RWPE2 (cell line): Measurements from ENCODE around the gene ZNF853.

Source experiments
- ATAC-seq: fragments of 200-7000 bp; cut with Tn5 transposase; 3 replicates; pipeline ENCODE4 v1.9.1; 2021; ENCODE audit warnings: low read depth
- DNase-seq: peaks from one replicate; pipeline ENCODE4 v3.0.0-alpha.2; 2020; ENCODE audit warnings: low spot score
- H3K27ac ChIP-seq: fragments of 450-650 bp; 2 replicates; pipeline ENCODE4 v1.5.1; 2017; ENCODE audit warnings: mild to moderate bottlenecking; ENCODE audit not compliant: poor library complexity, severe bottlenecking
- H3K27me3 ChIP-seq: fragments of 250-450 bp; sonication (Bioruptor Pico); 2 replicates; pipeline ENCODE4 v1.5.1; 2021; ENCODE audit warnings: mild to moderate bottlenecking, moderate library complexity; ENCODE audit not compliant: insufficient read depth, poor library complexity, severe bottlenecking
- H3K36me3 ChIP-seq: fragments of 250-450 bp; sonication (Bioruptor Pico); 2 replicates; pipeline ENCODE4 v1.5.1; 2020; ENCODE audit warnings: low read depth, mild to moderate bottlenecking, moderate library complexity
- H3K4me1 ChIP-seq: fragments of 250-450 bp; sonication (Bioruptor Pico); 2 replicates; pipeline ENCODE4 v1.5.1; 2021; ENCODE audit warnings: mild to moderate bottlenecking, moderate library complexity; ENCODE audit not compliant: insufficient read depth, poor library complexity, severe bottlenecking
- H3K4me3 ChIP-seq: fragments of 250-450 bp; sonication (Bioruptor Pico); 2 replicates; pipeline ENCODE4 v1.5.1; 2021; ENCODE audit warnings: mild to moderate bottlenecking, moderate library complexity; ENCODE audit not compliant: severe bottlenecking
- H3K9me3 ChIP-seq: fragments of 250-450 bp; sonication (Bioruptor Pico); 2 replicates; pipeline ENCODE4 v1.5.1; 2021; ENCODE audit warnings: mild to moderate bottlenecking, moderate library complexity; ENCODE audit not compliant: severe bottlenecking
- TF ChIP-seq, protein P1 (sequence below): fragments of 450-650 bp; IDR thresholded peaks from one replicate; pipeline ENCODE4 v1.5.1; 2017; ENCODE audit warnings: mild to moderate bottlenecking, moderate library complexity; ENCODE audit not compliant: poor library complexity, severe bottlenecking

ZNF853 gene

DNA sequence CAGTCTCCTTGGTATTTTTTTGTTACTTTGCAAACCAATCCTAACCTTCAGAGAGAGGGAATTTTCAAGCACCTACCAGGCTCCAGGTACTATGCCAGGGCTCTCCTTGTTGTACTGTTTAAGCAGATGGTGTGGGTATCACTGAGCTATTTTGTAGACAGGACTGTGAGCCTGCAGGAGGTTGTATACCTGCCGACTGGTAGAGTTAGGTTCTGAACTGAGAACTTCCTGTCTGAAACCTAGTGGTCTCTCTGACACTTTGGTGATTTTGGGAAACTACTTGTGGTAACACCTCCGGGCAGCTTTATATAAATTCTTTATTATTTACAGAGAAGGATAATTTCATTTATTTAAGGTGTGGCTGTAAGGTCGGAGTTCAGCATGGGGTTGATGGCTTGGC is 4.6 kb downstream of the ZNF853 start:
- TF ChIP-seq, protein P1, sequence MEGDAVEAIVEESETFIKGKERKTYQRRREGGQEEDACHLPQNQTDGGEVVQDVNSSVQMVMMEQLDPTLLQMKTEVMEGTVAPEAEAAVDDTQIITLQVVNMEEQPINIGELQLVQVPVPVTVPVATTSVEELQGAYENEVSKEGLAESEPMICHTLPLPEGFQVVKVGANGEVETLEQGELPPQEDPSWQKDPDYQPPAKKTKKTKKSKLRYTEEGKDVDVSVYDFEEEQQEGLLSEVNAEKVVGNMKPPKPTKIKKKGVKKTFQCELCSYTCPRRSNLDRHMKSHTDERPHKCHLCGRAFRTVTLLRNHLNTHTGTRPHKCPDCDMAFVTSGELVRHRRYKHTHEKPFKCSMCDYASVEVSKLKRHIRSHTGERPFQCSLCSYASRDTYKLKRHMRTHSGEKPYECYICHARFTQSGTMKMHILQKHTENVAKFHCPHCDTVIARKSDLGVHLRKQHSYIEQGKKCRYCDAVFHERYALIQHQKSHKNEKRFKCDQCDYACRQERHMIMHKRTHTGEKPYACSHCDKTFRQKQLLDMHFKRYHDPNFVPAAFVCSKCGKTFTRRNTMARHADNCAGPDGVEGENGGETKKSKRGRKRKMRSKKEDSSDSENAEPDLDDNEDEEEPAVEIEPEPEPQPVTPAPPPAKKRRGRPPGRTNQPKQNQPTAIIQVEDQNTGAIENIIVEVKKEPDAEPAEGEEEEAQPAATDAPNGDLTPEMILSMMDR = no peak
- Histone ChIP-seq H3K4me3 (no peak overlapping the region), H3K9me3 (no peaks in the 10 kb centered on the region), H3K36me3 (no peaks in the 10 kb centered on the region), H3K27me3 (peaks cover 2% of the 10 kb centered on the region), H3K4me1 (no peaks in the 10 kb centered on the region), H3K27ac (no peak overlapping the region)
- ATAC-seq (no peak), DNase-seq (no peak)

DNA sequence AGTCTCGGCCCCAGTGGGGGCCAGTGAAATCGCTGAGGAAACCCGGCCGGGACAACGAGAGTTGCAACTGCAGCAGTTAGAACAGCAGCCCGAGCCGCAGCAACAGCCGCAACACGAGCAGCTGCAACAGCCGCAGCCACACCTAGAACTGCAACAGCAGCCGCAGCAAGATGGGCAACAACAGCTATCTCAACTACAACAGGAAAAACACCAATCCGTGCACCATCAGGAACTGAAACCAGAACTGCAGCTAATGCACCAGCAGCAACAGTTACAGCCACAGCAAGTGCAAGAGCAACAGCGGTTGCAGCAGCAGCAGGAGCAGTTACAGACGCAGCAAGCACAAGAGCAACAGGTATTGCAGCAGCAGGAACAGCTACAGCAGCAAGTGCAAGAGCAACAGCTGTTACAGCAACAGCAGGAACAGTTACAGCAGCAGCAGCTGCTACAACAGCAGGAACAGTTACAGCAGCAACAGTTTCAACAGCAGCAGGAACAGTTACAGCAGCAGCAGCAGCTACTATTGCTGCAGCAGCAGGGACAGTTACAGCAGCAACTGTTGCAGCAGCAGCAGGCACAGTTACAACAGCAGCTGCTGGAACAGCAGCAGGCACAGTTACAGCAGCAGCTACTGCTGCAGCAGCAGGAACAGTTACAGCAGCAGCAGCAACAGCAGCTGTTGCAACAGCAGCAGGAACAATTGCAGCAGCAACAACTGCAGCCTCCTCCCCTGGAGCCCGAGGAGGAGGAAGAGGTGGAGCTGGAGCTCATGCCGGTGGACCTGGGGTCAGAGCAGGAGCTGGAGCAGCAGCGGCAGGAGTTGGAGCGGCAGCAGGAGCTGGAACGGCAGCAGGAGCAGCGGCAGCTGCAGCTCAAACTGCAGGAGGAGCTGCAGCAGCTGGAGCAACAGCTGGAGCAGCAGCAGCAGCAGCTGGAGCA is 6.1 kb downstream of the ZNF853 start:
- DNase-seq = no peak
- no peaks in the 10 kb centered on the region for H3K4me1 ChIP-seq
- H3K36me3 ChIP-seq = no peaks in the 10 kb centered on the region
- no peak overlapping the region for H3K4me3 ChIP-seq
- no peak for ATAC-seq
- no peak overlapping the region for H3K27ac ChIP-seq
- no peaks in the 10 kb centered on the region for H3K27me3 ChIP-seq
- H3K9me3 ChIP-seq = no peaks in the 10 kb centered on the region
- TF ChIP-seq, protein P1 = no peak

DNA sequence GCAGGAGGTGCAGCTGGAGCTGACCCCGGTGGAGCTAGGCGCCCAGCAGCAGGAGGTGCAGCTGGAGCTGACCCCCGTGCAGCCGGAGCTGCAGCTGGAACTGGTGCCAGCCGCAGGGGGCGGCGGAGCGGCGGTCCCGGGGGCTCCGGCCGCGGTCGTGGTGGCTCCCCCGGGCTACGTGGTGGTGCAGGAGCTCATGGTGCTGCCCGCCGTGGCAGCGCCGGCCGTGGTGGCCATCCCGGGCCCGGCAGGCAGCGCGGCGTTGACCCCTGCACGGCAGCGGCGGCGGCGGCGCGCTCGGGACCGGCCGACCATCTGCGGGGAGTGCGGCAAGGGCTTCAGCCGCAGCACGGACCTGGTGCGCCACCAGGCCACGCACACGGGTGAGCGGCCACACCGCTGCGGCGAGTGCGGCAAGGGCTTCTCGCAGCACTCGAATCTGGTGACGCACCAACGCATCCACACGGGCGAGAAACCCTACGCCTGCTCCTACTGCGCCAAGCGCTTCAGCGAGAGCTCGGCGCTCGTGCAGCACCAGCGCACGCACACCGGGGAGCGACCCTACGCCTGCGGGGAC is 6.8 kb downstream of the ZNF853 start:
- ATAC-seq (no peak), DNase-seq (no peak)
- no peaks in the 10 kb centered on the region for H3K36me3 ChIP-seq
- no peaks in the 10 kb centered on the region for H3K9me3 ChIP-seq
- no peaks in the 10 kb centered on the region for H3K27me3 ChIP-seq
- no peak overlapping the region for H3K4me3 ChIP-seq
- H3K27ac ChIP-seq = no peak overlapping the region
- TF ChIP-seq, protein P1 = no peak
- no peaks in the 10 kb centered on the region for H3K4me1 ChIP-seq

DNA sequence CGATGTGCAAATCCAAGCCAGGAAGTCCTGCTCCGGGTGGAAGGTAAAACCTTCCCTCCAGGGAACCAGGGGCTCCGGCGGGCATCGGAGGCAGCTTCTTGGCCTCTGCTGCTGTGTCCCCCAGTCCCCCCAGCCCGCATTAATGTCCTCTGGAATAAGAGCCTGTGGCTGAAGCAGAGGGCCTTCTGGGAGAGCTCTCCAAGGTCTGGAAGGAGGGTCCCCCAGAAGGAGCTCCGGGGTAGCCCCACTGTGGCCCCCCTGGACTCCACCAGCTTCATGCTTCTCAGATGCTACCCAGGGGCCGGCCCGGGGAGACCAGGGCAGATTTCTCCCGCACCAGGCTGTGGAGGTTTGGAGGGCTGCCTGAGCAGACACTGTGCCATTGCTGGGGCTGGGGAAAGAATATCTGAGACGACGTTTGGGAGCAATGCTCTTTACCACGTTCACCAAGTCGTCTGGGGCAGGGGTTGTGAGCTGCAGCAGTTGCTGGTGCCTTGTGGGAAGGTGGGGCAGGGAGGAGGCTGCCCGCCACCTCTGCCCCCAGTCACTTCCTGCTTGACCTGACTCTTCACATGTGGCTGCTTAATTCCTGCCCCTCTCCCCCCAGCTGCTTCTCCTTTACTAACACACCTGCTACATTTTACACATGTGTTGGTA is 8.3 kb downstream of the ZNF853 start:
- Histone ChIP-seq H3K27ac (no peak overlapping the region), H3K27me3 (no peaks in the 10 kb centered on the region), H3K36me3 (no peaks in the 10 kb centered on the region), H3K9me3 (peaks cover 1% of the 10 kb centered on the region), H3K4me3 (no peak overlapping the region), H3K4me1 (no peaks in the 10 kb centered on the region)
- ATAC-seq = no peak
- TF ChIP-seq, protein P1 = no peak
- no peak for DNase-seq
